ENCODE measurements around the gene PARVA.

GRCh38 chr11:12460466-12460865, 83.1 kb downstream of the PARVA start:
- TF ChIP-seq, protein P1, sequence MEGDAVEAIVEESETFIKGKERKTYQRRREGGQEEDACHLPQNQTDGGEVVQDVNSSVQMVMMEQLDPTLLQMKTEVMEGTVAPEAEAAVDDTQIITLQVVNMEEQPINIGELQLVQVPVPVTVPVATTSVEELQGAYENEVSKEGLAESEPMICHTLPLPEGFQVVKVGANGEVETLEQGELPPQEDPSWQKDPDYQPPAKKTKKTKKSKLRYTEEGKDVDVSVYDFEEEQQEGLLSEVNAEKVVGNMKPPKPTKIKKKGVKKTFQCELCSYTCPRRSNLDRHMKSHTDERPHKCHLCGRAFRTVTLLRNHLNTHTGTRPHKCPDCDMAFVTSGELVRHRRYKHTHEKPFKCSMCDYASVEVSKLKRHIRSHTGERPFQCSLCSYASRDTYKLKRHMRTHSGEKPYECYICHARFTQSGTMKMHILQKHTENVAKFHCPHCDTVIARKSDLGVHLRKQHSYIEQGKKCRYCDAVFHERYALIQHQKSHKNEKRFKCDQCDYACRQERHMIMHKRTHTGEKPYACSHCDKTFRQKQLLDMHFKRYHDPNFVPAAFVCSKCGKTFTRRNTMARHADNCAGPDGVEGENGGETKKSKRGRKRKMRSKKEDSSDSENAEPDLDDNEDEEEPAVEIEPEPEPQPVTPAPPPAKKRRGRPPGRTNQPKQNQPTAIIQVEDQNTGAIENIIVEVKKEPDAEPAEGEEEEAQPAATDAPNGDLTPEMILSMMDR (conservative IDR thresholded peaks at IDR 0.05 in 1 of 2, IDR thresholded peaks at IDR 0.05 in 1 of 2; ENCODE audit: low read depth in 1 of 2, low read length in 2 of 2), result no peak
- TF ChIP-seq EZH2 (IDR thresholded peaks at IDR 0.05; ENCODE audit: low read length, missing control alignments), result no peak
